Liver (tissue), 9 donors: Measurements from ENCODE around the gene ZNF681. TPM values are rescaled to one million over a fixed set of nuclear protein-coding genes. Genes with fewer than 3 reads are reported as not detected.

ENCODE experiments used
- DNase-seq: peaks from one replicate; pipeline ENCODE4 v3.0.0-alpha.2; 2017; ENCODE audit warnings: low spot score
- H3K27ac ChIP-seq, 2 donors: one replicate each; pipeline ENCODE4 v1.7.0; 2013; ENCODE audit warnings: inconsistent platforms in 2 of 2, low read length in 2 of 2, control low read depth in 1 of 2, low read depth in 1 of 2, mild to moderate bottlenecking in 1 of 2
- H3K27me3 ChIP-seq, 4 donors: one replicate each; pipeline versions ENCODE4 v1.6.1 to v1.7.0; 2013; ENCODE audit warnings: low read length in 3 of 4, inconsistent platforms in 1 of 4, mild to moderate bottlenecking in 1 of 4, moderate library complexity in 1 of 4; ENCODE audit not compliant: control insufficient read depth in 4 of 4, insufficient read depth in 4 of 4
- H3K36me3 ChIP-seq, 4 donors: one replicate each; pipeline versions ENCODE4 v1.6.1 to v1.7.0; 2013; ENCODE audit warnings: low read length in 3 of 4, mild to moderate bottlenecking in 3 of 4, low read depth in 1 of 4, moderate library complexity in 1 of 4; ENCODE audit not compliant: control insufficient read depth in 4 of 4, insufficient read depth in 3 of 4
- H3K4me1 ChIP-seq, 4 donors: one replicate each; pipeline versions ENCODE4 v1.6.1 to v1.7.0; 2013; ENCODE audit warnings: low read length in 3 of 4, mild to moderate bottlenecking in 3 of 4, moderate library complexity in 1 of 4; ENCODE audit not compliant: control insufficient read depth in 4 of 4, insufficient read depth in 4 of 4
- H3K4me3 ChIP-seq, 3 donors: one replicate each; pipeline versions ENCODE4 v1.6.1 to v1.7.0; 2013; ENCODE audit warnings: low read length in 3 of 3, control low read depth in 1 of 3, low read depth in 1 of 3, mild to moderate bottlenecking in 1 of 3
- H3K9ac ChIP-seq, 2 donors: one replicate each; pipeline ENCODE4 v1.7.0; 2013; ENCODE audit warnings: low read length in 2 of 2, mild to moderate bottlenecking in 2 of 2, moderate library complexity in 2 of 2, control low read depth in 1 of 2, low read depth in 1 of 2
- H3K9me3 ChIP-seq, 4 donors: one replicate each; pipeline versions ENCODE4 v1.6.1 to v1.7.0; 2013; ENCODE audit warnings: low read length in 3 of 4; ENCODE audit not compliant: control insufficient read depth in 4 of 4
- CTCF ChIP-seq: fragments of 150-350 bp; IDR thresholded peaks from 2 replicates; pipeline ENCODE4 v1.5.1; 2017; ENCODE audit warnings: improper control_type of control experiment, low read depth, low read length; ENCODE audit not compliant: missing input control
- EGR1 ChIP-seq, 2 donors: IDR thresholded peaks; 2 replicates each; pipeline ENCODE4 v1.6.1; 2016 to 2018; ENCODE audit warnings: antibody characterized with exemption in 2 of 2, low read depth in 2 of 2
- FOXA1 ChIP-seq: IDR thresholded peaks from 2 replicates; pipeline ENCODE4 v1.6.1; 2016; ENCODE audit warnings: antibody characterized with exemption
- FOXA2 ChIP-seq: IDR thresholded peaks from 2 replicates; pipeline ENCODE4 v1.6.1; 2016; ENCODE audit warnings: antibody characterized with exemption
- HNF4A ChIP-seq, 2 donors: conservative IDR thresholded peaks; 2 replicates each; pipeline ENCODE4 v1.6.1; 2016; ENCODE audit warnings: antibody characterized with exemption in 2 of 2, mild to moderate bottlenecking in 2 of 2
- HNF4G ChIP-seq: IDR thresholded peaks from 2 replicates; pipeline ENCODE4 v1.6.1; 2016; ENCODE audit warnings: antibody characterized with exemption
- JUND ChIP-seq, 2 donors: IDR thresholded peaks; 2 replicates each; pipeline ENCODE4 v1.6.1; 2016; ENCODE audit warnings: antibody characterized with exemption in 2 of 2
- NR2F2 ChIP-seq: IDR thresholded peaks from 2 replicates; pipeline ENCODE4 v1.6.1; 2016; ENCODE audit warnings: antibody characterized with exemption
- RAD21 ChIP-seq, 2 donors: IDR thresholded peaks; 2 replicates each; pipeline ENCODE4 v1.6.1; 2016; ENCODE audit warnings: antibody characterized with exemption in 2 of 2, mild to moderate bottlenecking in 2 of 2
- REST ChIP-seq: IDR thresholded peaks from 2 replicates; pipeline ENCODE4 v1.6.1; 2016; ENCODE audit warnings: antibody characterized with exemption, mild to moderate bottlenecking
- RXRA ChIP-seq, 2 donors: IDR thresholded peaks; 2 replicates each; pipeline ENCODE4 v1.6.1; 2017 to 2018; ENCODE audit warnings: antibody characterized with exemption in 2 of 2, mild to moderate bottlenecking in 1 of 2
- SP1 ChIP-seq: IDR thresholded peaks from 2 replicates; pipeline ENCODE4 v1.6.1; 2018; ENCODE audit warnings: antibody characterized with exemption, mild to moderate bottlenecking
- TAF1 ChIP-seq: conservative IDR thresholded peaks from 2 replicates; pipeline ENCODE4 v1.6.1; 2016; ENCODE audit warnings: antibody characterized with exemption, mild to moderate bottlenecking
- YY1 ChIP-seq: IDR thresholded peaks from 2 replicates; pipeline ENCODE4 v1.6.1; 2016; ENCODE audit warnings: antibody characterized with exemption, mild to moderate bottlenecking
- ZBTB33 ChIP-seq: IDR thresholded peaks from 2 replicates; pipeline ENCODE4 v1.6.1; 2016; ENCODE audit warnings: antibody characterized with exemption
- polyA plus RNA-seq, 2 donors: library from polyadenylated mRNA; stranded (reverse) in 1 of 2; unstranded in 1 of 2; fragments of 200-250 nt in 1 of 2; fragments of >200 nt in 1 of 2; fragmentation: Nextera tagmentation in 1 of 2; extraction: Ambion mirVana in 1 of 2; gene quantifications; one replicate each; pipeline versions ENCODE4 v1.2.1 to v1.2.3, GENCODE V29; 2013 to 2015
- total RNA-seq, 2 donors: library from RNA; depleted of rRNA; stranded (reverse); fragments of >200 nt; gene quantifications; one replicate each; pipeline ENCODE4 v1.2.3, GENCODE V29; 2014
- TF ChIP-seq, protein P1 (sequence below): IDR thresholded peaks from 2 replicates; pipeline ENCODE4 v1.6.1; 2016; ENCODE audit warnings: antibody characterized with exemption
- TF ChIP-seq, protein P2 (sequence below): IDR thresholded peaks from 2 replicates; pipeline ENCODE4 v1.6.1; 2016; ENCODE audit warnings: antibody characterized with exemption
- donor health status: healthy.
- donor health status: healthy.
- donor health status: healthy.
- donor health status: healthy.
- donor health status: healthy.

ZNF681 gene
- total and polyA plus RNA-seq, 4 donors, result 0.06 to 2.8 (median 0.27) TPM

- no peak for TF ChIP-seq CTCF
Observed at GRCh38 chr19:23801803-23802202, 43.1 kb upstream of the ZNF681 start (continued).

DNA sequence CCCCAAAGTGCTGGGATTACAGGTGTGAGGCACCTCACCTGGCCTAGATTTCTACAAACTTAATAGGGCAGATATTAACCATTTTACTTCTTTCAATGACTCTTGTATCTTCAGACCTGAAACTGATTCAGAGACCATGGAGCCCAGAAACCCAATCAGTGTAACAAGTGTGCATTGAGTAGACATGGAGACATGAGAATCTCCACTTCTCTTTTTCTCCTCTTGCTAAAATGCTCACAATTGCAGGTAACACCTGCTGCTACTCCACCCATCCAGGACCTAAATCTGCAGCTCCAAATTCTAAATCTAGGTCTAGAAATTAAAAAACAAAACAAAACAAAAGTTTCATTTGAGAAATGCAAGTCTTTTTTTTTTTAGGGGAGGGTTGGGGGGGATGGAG lies 42.2 kb upstream of the ZNF681 start:
- Histone ChIP-seq H3K36me3 (no peaks in the 10 kb centered on the region), H3K27ac (no peak overlapping the region), H3K4me3 (no peak overlapping the region), H3K27me3 (no peaks in the 10 kb centered on the region), H3K9me3 (peaks cover 0 to 9% (median 0%) of the 10 kb centered on the region in 4 donors), H3K4me1 (no peaks in the 10 kb centered on the region), H3K9ac (no peak overlapping the region)
- DNase-seq, result no peak
- TF ChIP-seq FOXA2 (no peak), RXRA (IDR thresholded peaks at IDR 0.05) (no peak), RAD21 (IDR thresholded peaks at IDR 0.05) (no peak), CTCF (no peak), SP1 (no peak), TAF1 (no peak), ZBTB33 (no peak), HNF4G (no peak), JUND (IDR thresholded peaks at IDR 0.05) (no peak), HNF4A (conservative IDR thresholded peaks at IDR 0.05) (no peak), NR2F2 (no peak), YY1 (no peak), FOXA1 (no peak), REST (no peak), EGR1 (IDR thresholded peaks at IDR 0.05; ENCODE audit: low read depth in 2 of 2) (no peak)
- TF ChIP-seq, protein P1, sequence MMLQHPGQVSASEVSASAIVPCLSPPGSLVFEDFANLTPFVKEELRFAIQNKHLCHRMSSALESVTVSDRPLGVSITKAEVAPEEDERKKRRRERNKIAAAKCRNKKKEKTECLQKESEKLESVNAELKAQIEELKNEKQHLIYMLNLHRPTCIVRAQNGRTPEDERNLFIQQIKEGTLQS, result no peak
- TF ChIP-seq, protein P2, sequence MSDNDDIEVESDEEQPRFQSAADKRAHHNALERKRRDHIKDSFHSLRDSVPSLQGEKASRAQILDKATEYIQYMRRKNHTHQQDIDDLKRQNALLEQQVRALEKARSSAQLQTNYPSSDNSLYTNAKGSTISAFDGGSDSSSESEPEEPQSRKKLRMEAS, result no peak
